ENCODE data around the gene SSTR3. TPM values are rescaled to one million over a fixed set of nuclear protein-coding genes. Genes with fewer than 3 reads are reported as not detected.

Gene SSTR3
- total RNA-seq, 1 donor from 2014 or later = not detected

GRCh38 chr22:37162221-37163095 is 49.8 kb downstream of the SSTR3 start:
- no peak for DNase-seq (ENCODE audit: low spot score)
- intact Hi-C loops (cut with DNase I) = loop anchor here (10.0 kb wide), 1 partner anchor 388 kb away; the partner anchor contains the start of gene IFT27

- intact Hi-C loops (cut with DNase I) = loop anchor here (10.0 kb wide), 1 partner anchor 387 kb away; the partner anchor contains the start of gene IFT27
- no peak for DNase-seq (ENCODE audit: low spot score)
These were observed 50.8 kb downstream of the SSTR3 start for GRCh38 chr22:37161443-37161842.

GRCh38 chr22:37160027-37160426 is 52.2 kb downstream of the SSTR3 start:
- no peak for DNase-seq (ENCODE audit: low spot score)
- intact Hi-C loops (cut with DNase I) = loop anchor here (10.0 kb wide), 1 partner anchor 385 kb away; the partner anchor contains the start of gene IFT27

- intact Hi-C loops (cut with DNase I) = no loop called here
- no peak for DNase-seq (ENCODE audit: low spot score)
These were observed 53.4 kb downstream of the SSTR3 start for GRCh38 chr22:37158963-37159290.

GRCh38 chr22:37157516-37158285 is 54.6 kb downstream of the SSTR3 start:
- no peak for DNase-seq (ENCODE audit: low spot score)
- intact Hi-C loops (cut with DNase I) = no loop called here

- no peak for DNase-seq (ENCODE audit: low spot score)
- intact Hi-C loops (cut with DNase I) = no loop called here
These were observed 55.4 kb downstream of the SSTR3 start for GRCh38 chr22:37156686-37157435.

GRCh38 chr22:37155971-37156370 is 56.3 kb downstream of the SSTR3 start:
- intact Hi-C loops (cut with DNase I) = no loop called here
- DNase-seq (ENCODE audit: low spot score) = no peak

- DNase-seq (ENCODE audit: low spot score) = no peak
- intact Hi-C loops (cut with DNase I) = no loop called here
These were observed 57.2 kb downstream of the SSTR3 start for GRCh38 chr22:37154925-37155712.

Other genes with a start within 250 kb of the SSTR3 start
- gene TST, start 193.0 kb downstream of the SSTR3 start, total RNA-seq = 29.7 TPM
- 33.5 TPM for gene MPST, start 192.7 kb downstream of the SSTR3 start, total RNA-seq
- 50.2 TPM for gene KCTD17, start 160.7 kb downstream of the SSTR3 start, total RNA-seq
- gene TMPRSS6, start 102.8 kb downstream of the SSTR3 start, total RNA-seq = not detected
- gene IL2RB, start 62.6 kb downstream of the SSTR3 start, total RNA-seq = 0.51 TPM
- 2.8 TPM for gene C1QTNF6, start 24.2 kb downstream of the SSTR3 start, total RNA-seq
- 5.1 TPM for gene RAC2, start 31.8 kb upstream of the SSTR3 start, total RNA-seq
- 8.0 TPM for gene CYTH4, start 70.0 kb upstream of the SSTR3 start, total RNA-seq
- gene ELFN2, start 215.0 kb upstream of the SSTR3 start, total RNA-seq = 0.03 TPM

All from cardiac septum (tissue), 1 donor.